Fibroblast of pulmonary artery (primary cell): ENCODE measurements around the gene FAM171A1.
"Not testable (repeated sequence)": the region's sequence is repeated elsewhere in the genome, so short reads cannot be mapped to it uniquely, and the experiment has no call there.

Source experiments
- DNase-seq: peaks from one replicate; pipeline ENCODE4 v3.0.0-alpha.2; 2010; ENCODE audit warnings: low read depth
- H3K4me3 ChIP-seq: replicated peaks from 2 replicates; pipeline ENCODE4 v1.5.1; 2011; ENCODE audit warnings: low read depth, mild to moderate bottlenecking, control low read depth, low read length, moderate library complexity
- TF ChIP-seq, protein P1 (sequence below): IDR thresholded peaks from 2 replicates; pipeline ENCODE4 v1.5.1; 2011; ENCODE audit warnings: mild to moderate bottlenecking, control low read depth, low read length, inconsistent platforms; ENCODE audit errors: missing control alignments

The FAM171A1 gene

GRCh38 chr10:15335508-15335907 lies 35.6 kb downstream of the FAM171A1 start:
- H3K4me3 ChIP-seq = no peak overlapping the region
- TF ChIP-seq, protein P1, sequence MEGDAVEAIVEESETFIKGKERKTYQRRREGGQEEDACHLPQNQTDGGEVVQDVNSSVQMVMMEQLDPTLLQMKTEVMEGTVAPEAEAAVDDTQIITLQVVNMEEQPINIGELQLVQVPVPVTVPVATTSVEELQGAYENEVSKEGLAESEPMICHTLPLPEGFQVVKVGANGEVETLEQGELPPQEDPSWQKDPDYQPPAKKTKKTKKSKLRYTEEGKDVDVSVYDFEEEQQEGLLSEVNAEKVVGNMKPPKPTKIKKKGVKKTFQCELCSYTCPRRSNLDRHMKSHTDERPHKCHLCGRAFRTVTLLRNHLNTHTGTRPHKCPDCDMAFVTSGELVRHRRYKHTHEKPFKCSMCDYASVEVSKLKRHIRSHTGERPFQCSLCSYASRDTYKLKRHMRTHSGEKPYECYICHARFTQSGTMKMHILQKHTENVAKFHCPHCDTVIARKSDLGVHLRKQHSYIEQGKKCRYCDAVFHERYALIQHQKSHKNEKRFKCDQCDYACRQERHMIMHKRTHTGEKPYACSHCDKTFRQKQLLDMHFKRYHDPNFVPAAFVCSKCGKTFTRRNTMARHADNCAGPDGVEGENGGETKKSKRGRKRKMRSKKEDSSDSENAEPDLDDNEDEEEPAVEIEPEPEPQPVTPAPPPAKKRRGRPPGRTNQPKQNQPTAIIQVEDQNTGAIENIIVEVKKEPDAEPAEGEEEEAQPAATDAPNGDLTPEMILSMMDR = no peak
- DNase-seq = peak; percentile 35

- TF ChIP-seq, protein P1 = no peak
- no peak overlapping the region for H3K4me3 ChIP-seq
- no peak for DNase-seq
These were observed 36.3 kb downstream of the FAM171A1 start for GRCh38 chr10:15334650-15335323.

GRCh38 chr10:15333909-15334649 lies 37.0 kb downstream of the FAM171A1 start:
- no peak for DNase-seq
- TF ChIP-seq, protein P1 = no peak
- H3K4me3 ChIP-seq = no peak overlapping the region

- not testable (repeated sequence) for H3K4me3 ChIP-seq, DNase-seq
These were observed 37.9 kb downstream of the FAM171A1 start for GRCh38 chr10:15333181-15333580.

DNA sequence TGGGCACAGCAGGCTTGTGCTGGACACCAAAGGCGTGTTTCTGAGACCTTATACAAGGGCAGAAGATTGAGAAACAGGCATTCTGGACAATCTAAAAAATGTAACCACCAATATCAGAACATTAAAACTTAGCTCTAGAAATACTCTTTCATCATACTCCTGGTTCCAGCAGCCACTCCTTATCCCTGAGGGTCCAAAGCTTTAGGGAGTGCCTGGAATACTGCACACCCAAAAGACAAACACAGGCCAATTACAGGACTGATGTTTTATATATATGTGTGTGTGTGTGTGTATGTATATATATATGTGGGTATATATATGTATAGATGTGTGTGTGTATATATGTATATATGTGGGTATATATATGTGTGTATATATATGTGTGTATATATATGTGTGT lies 39.6 kb downstream of the FAM171A1 start:
- TF ChIP-seq, protein P1 = no peak

GRCh38 chr10:15329437-15329836 lies 41.7 kb downstream of the FAM171A1 start:
- DNase-seq = no peak
- no peak overlapping the region for H3K4me3 ChIP-seq
- TF ChIP-seq, protein P1 = no peak

More for the DNA sequence above, 39.6 kb downstream of the FAM171A1 start:
- no peak overlapping the region for H3K4me3 ChIP-seq
- no peak for DNase-seq

DNA sequence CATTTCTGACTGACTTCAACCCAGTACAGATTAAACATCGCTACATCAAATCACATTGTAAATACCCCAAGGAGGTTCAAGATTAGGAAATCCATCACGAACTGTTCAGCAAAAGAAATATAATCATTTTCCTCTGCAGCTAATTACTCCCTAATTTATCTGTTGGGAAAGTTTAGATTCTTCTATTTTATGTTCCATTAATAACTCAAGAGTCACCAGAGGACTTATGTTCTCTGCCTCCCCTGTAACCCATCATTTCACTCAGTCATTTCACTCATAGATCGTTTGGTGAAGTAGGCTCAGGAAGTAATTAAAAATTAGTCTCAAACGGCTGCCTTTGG lies 45.2 kb downstream of the FAM171A1 start:
- no peak overlapping the region for H3K4me3 ChIP-seq
- TF ChIP-seq, protein P1 = no peak
- DNase-seq = no peak
